Airway epithelial cell (primary cell): ENCODE measurements around the gene ZNF536. TPM values are rescaled to one million over a fixed set of nuclear protein-coding genes. Genes with fewer than 3 reads are reported as not detected.

ENCODE experiments used
- total RNA-seq: library from RNA; depleted of rRNA; stranded (reverse); fragments of >200 nt; gene quantifications from 2 replicates; pipeline ENCODE4 v1.2.3, GENCODE V29; 2015

The ZNF536 gene
- total RNA-seq, result not detected in 2 replicates

GRCh38 chr19:30371960-30372824, at the start of gene ZNF536:
Gene ZNF536 (plus strand): TSS chr19:30372384. CDS start chr19:30443563, 71,179 bp downstream.

